HG02623 (cell line): ENCODE results near the gene NAE1.

Experiments
- ATAC-seq: cut with Tn5 transposase; IDR thresholded peaks from one replicate; pipeline ENCODE4 v1.9.1; 2021; ENCODE audit warnings: moderate library complexity; ENCODE audit not compliant: unreplicated experiment

The NAE1 gene

DNA sequence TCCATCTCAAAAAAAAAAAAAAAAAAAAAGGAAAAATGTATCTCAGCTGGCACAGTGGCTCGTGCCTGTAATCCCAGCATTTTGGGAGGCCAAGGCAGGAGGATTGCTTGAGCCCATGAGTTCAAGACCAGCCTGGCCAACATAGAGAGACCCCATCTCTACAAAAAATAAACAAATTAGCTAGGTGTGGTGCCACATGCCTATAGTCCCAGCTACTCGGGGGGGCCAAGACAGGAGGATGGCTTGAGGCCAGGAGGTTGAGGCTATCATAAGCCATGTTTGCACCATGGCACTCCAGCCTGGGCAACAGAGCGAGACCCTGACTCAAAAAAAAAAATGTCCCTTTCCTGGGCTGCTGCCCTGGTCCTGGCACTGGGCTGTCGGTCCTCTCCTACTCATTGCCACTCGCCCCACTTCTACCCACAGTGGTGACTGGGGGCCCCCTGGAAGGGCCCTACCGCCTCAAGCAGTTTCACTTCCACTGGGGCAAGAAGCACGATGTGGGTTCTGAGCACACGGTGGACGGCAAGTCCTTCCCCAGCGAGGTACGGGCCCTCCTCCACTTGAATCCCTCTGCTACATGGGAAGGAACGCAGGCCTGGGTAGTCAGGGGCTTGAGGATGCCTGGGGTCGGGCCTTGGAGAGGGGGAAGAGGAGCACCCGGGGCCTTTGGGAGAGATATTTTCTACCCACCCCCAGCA is 19.5 kb upstream of the NAE1 start:
- ATAC-seq, result no peak

DNA sequence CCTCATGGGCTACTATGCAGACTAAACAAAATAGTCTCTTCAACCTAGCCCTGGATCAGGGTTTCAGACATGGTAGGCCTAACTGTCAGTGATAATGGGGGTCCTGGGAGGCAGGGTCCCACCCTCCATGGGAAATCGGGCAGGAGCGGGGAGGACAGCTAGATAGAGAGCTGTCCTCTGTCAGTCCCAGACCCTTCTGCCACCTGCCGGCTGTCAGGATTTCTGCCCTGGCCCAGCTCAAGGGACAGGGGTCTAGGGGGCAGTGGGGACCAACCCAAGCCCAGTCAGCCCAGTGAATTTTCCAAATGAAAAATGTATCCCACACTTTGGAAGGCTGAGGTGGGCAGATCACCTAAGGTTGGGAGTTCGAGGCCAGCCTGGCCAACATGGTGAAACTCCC is 18.8 kb upstream of the NAE1 start:
- ATAC-seq, result no peak

DNA sequence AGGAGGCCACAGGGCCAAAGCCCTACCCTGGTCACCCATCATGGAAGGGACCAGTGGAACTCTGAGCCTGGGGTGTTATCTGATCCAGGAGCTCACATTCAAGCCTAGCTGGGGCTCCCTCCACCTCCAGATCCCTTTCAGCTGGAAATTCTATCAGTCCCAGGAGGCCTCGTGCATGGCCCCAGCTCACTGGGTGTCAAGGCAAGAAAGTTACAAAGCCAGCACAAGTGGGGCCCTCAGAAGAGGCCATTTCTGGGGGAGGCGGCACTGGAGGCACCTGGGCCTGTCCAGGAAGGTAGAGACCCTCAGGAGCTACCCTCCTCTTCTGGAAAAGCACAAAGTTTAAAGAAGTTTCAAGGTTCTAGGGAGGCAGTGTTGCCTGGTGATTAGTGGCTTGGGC is 18.2 kb upstream of the NAE1 start:
- no peak for ATAC-seq

DNA sequence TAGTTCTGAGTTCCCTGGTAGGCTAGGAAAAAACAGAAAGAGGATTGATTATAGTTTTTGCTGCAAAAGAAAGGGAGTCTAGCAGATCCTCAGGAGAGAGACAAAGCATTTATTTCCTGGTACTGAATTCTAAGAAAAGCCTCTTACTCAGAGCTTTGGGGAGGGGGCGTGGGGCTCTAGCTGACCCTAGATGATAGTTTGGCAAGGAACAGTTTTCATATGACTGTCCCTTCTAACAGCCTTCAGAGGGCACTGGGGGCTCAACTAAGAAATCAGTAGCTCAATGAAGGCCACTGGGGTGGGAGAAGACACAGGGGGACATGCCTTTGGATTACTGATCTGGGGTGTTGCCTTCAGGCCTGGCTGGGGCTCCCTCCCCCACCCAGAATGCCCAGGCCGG is 17.4 kb upstream of the NAE1 start:
- no peak for ATAC-seq

DNA sequence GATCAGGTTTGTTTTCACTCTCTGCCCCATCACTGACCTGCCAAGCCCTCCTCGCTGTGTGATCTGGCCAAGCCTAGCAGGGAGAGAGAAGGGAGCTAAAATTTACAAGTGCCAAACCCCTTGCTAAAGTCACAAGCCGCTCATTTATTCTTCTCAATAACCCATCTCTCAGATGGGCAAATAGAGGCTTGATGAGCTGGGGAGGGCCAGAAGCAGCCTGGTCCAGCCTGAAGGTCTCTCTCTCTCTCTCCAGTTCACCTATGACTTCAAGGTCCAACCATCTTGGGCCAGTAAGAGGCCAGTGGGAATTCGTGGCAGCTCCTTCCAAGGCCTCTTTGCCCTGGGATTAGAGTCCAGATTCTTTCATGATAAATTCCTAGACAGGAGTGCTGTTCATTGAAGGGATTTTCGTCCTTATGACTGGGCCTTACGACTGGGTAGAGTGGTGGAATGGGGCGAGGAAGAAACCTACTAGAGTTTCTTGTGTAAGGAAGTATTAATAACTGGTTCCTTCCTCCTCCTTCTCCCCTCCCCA is 16.8 kb upstream of the NAE1 start:
- no peak for ATAC-seq

DNA sequence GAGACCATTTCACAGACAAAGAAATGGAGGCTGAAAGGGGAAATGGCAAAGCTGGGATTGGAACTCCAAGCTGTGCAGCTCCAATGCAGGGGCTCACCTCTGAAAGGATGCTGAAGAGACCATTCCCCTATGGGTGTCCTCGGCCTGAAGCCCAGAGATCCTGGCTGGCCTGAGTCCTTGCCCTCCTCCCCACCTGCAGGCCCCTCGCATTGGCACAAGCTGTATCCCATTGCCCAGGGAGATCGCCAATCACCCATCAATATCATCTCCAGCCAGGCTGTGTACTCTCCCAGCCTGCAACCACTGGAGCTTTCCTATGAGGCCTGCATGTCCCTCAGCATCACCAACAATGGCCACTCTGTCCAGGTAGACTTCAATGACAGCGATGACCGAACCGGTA is 16.1 kb upstream of the NAE1 start:
- no peak for ATAC-seq

DNA sequence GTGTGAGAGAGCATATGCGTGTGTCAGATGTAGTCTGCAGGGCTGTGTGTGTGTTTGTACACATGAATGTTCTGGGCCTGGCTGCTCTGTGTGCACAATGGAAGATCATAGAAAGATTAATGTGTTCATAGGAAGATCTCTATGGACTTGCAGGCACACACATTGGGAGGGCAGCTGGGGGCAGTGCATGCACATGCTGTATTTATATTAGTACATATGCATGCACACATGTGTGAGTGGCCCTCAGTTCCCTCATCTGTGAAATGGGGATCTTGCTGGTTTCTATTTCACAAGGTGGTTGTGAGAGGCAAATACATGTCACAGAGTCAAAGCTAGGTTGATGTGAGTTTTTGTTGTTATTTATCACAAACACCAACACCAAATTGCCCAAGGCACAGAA is 15.5 kb upstream of the NAE1 start:
- no peak for ATAC-seq

DNA sequence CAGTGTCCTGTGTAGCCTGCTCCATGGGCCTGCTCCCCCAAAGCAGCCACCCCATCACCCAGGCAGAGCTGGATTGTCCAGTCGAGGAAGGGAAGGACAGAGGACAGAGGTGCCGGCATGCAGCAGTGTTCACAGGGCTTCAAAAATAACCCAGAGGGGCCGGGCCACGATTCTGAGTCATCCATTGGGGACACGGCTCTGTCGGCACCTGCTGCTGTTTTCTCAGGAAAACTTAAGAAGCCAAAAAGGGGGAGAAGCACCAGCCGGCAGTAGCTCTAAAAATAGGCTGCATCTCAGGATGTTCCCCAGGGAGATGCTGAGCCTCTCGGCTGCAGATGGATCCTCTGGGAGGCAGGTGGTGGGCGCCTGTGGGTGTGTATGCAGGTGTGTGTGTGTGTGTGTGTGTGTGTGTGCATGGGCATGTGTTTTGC is 15.0 kb upstream of the NAE1 start:
- ATAC-seq, result no peak

DNA sequence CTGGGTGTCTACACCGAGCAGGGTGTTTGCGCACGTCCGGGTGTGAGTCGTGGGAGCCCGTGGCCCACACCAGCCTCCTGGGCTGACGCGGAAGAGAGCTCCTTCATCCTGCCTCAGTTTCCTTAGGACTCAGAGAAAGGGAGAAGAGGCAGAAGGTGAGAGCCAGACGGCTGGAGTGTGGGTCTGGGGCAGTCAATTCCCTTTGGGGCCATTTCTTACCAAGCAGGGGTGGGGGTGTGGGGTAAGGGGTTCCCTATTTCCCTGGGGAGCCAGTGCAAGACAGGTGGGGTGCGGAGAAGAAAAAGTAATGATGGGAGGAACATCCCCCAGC is 14.3 kb upstream of the NAE1 start:
- ATAC-seq, result no peak

DNA sequence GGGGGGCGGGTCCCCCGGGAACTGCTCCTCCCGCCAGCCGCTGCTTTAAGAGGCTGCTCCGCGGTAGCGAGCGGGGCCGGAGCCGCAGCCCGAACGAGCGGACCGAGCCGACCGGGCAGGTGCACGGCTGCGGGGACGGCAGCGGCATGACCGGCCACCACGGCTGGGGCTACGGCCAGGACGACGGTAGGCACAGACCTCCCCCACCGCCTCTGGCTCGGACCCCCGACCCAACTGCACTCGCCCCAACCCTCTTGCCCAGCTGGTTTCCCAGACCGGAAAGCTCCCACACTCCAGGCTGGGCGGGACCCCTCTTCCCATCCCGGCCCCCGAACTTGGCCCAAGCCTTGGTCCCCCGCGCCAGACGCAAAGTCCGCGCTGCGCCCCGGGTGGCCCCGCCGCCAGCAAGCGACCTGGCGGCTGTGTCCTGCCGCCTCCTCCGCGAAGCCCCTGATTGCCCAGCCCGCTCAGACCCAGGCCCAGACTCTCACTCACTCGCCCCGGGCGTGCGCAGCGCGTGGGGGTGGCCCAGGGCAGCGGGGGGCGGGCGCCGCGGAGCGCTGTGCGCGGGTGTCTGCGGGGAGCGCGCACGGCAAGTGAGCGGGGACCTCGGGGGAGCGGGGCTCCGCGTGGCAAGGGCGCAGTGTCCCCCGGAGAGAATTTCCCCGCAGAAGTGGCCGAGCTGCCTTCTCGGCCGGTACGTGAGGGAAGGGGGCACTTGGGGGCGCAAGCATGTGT is 13.7 kb upstream of the NAE1 start, which contains the start of gene CA7:
Gene CA7 (plus strand): TSS at position 73 of the 738 bp plus-strand sequence. CDS start 74 bp downstream, at position 147.
- ATAC-seq, result no peak

DNA sequence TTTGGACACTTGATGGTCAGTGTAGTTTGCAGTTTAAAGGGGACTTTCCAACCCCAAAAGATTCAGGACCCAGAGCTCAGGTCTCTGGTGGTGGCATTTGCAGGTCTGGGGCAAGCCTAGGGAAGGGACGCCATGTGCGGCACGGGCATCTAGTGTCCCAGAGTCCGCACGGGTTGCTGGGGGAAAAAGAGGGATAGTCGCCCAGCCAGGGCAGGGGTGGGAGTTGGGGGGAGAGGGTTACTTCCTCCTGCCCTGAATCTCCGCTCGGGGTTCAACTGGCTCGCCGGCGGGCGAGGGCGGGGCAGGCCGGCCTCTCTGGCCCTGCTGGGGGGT is 13.2 kb upstream of the NAE1 start:
- no peak for ATAC-seq

DNA sequence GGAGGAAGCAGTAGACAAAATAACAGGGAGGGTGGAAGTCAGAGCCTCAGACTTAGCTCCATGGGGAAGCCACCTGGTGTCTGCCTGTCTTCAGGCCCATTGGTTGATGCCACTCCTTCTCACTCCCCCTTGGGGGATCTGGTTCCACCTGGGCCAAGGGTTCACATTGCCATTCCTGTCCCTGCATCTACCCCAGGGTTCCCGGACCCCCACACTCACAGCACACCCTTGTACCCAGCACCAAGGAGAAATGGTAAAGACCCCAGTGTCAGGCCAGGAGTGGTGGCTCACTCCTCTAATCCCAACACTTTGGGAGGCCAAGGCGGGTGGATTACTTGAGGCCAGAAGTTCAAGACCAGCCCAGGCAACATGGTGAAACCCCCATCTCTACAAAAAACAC is 12.4 kb upstream of the NAE1 start:
- ATAC-seq, result no peak

DNA sequence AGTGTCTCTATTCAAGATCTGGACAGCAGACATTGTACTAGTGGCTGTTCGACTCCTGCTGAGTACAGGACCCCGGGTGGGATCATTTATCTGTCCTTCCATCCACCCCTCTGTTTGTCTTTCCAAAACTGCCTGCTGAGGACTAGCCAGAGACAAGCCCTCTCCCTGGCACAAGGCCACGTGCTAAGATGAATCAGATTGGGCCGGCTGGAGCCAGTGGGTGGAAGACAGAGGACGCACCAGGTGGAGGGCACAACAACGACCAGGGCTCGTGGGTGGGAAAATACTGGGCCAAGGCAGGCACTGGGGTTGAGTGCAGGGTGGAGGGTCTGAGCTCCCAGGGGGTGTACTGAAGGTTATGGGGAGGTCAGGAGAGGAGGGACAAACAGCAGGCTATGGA is 12.0 kb upstream of the NAE1 start:
- no peak for ATAC-seq

DNA sequence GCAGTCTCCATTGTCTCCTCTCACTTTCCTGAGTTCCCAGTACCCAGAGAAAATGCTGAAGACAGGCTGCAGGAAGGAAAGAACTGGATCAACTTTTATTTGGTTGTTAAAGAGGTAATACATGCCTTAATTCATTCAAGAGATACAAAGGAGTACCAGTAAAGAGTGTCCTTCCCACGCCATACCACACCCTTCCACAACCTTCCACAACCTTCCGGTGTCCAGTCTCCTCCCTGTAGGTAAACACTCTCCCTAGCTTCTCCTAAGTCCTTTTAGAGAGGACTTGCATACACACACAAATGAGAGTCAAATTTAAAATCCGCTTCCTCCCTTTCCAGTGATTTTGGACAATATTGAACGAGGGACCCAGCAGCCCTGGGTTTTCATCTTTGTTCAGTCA is 10.6 kb upstream of the NAE1 start:
- no peak for ATAC-seq

DNA sequence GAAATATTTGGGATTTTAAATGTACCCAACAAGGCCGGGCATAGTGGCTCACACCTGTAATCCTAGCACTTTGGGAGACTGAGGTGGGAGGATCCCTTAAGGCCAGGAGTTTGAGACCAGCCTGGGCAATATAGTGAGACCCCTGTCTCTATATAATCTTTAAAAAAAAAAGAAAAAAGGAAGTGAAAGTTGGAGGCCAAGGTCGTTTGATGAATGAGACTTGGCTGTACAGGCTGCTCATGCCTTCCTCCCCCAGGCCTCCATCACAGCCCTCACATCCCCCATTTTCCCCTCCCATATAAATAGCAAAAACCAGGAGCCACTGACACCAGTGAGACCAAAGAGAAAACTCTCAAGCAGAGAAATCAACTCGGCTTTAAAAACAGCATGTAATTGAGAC is 10.1 kb upstream of the NAE1 start:
- ATAC-seq, result no peak

DNA sequence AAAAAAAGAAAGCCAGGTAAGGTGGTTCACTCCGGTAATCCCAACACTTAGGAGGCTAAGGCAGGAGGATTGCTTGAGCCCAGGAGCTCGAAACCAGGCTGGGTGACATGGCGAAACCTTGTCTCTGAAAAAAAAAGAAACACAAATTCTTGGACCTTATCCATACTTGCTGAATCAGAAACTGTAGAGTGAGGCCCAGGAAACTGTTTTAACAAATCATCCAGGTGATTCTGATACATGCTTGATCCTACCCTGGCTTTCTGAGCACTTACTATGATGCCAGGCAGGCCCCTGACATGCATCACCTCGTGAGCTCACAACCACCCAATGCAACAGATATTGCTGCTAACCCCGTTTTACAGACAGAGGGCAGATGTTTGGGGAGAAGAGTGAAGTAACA is 4.0 kb upstream of the NAE1 start:
- no peak for ATAC-seq

DNA sequence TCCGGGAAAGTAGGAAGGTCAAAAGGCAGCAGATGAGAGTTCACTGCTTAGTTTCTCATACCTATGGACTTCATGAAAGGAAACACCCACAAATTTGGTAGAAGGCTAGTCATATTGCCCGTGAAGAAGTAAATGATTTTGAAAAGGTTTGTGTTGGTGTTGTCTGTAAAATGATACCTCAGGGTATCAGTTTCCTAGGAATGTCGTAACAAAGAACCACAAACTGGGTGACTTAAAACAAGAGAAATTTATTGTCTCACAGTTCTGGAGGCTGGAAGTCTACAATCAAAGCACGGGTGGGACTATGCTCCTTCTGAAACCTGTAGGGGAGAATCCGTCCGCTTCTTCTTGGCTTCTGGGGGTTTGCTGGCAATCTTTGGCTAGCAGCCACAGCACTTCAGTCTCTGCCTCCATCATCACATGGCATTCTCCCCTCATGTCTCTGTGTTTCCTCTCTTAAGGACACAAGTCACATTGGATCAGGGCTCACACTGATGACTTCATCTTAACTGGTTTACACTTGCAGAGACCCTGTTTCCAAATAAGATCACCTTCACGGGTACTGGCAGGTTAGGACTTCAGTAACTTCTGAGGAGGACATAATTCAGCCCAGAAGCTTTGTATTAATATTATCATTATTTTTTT is 2.0 kb upstream of the NAE1 start:
- no peak for ATAC-seq

DNA sequence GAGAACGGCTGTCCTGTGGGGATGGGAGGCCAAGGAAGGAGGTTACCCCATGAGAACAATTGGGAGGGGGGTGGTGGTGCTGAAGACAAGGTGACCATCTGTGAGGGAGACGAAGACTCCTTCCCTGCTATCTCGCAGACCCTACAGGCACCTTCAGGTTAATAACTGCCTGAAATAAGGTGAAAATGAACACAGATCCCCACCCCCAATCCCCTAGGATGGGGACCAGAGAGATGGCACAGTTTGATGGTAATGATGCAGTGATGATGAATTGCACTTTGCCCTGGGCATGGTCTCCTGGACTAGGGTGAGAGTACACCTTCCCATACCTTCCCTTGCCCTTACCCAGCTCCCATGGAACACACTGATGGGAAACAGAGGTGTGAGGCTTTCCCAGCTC is 1.4 kb upstream of the NAE1 start:
- no peak for ATAC-seq

DNA sequence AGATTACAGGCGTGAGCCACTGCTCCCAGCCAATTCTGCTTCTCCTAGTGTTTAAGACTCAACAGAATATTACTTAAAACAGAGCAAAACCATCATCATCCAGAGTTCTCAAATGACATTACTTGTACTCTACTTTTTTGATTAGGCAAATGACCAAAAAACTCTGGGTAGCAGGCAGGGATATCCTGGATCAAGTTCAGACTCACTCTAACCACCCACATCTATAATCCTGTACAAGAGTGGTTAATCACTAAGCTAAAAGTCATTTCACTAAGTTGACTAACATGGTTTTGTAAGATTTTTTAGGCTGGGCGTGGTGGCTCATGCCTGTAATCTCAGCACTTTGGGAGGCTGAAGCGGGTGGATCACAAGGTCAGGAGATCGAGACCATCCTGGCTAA is 6.8 kb downstream of the NAE1 start:
- ATAC-seq, result no peak

DNA sequence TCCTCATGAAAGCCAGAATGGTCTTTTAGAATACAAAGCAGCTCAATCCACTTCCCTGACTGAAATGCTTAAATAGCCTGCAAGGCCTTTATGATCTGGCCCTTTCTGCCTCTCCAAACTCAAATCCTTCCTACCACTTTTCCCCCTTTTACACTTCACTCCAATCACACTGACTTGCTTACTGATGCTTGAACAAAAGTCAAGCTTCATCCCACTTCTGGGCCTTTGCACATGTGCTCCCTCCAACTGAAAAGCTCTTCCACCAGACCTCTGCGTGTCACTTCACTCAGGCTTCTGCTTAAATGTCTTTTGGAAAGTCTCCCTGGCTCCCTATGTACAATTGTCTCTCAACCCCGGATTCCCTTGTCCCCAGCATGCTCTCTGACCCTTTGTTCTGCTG is 16.0 kb downstream of the NAE1 start:
- no peak for ATAC-seq

DNA sequence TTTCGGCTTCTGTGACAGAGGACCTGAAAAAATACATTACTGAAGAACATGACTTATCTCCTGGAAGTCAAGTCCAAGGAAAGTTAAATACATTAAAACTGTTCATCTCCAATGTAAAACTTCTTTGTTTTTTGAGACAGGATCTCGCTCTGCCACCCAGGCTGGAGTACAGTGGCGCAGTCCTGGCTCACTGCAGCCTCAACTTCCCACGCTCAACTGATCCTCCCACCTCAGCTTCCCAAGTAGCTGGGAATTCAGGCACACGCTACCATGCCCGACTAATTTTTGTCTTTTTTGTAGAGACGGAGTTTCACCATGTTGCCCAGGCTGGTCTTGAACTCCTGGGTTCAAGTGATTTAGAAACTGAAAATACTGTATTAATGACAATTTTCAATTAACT is 19.7 kb downstream of the NAE1 start:
- ATAC-seq, result no peak

DNA sequence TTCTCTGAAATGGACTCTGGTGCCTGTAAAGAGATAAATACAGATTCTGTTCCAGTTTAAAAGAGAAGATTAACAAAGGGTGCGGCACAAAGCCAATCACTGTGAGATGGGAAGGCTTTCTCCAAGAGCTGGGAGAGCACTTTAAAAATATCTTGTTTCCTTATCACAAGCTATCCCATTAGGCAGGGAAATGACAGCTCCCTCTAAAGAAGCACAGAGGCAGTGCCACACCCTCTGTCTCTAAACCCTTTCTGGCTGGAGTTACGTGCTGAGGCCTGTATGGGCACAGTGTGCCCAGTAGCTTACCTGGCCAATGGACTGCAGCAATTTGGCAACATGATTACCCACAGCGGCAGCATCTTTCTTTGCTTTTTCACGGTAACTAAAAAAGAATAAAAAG is 20.4 kb downstream of the NAE1 start:
- ATAC-seq, result no peak
